Parathyroid adenoma (tissue), 2 donors: ENCODE data around the gene FAM168A.

Experiments used
- H2AFZ ChIP-seq: fragments of 300-600 bp; sonication (generic); one replicate; pipeline ENCODE4 v1.7.0; 2017; ENCODE audit warnings: antibody characterized with exemption, mild to moderate bottlenecking
- H3K27ac ChIP-seq: fragments of 300-600 bp; sonication (generic); one replicate; pipeline ENCODE4 v1.7.0; 2017
- H3K27me3 ChIP-seq: fragments of 300-600 bp; sonication (generic); one replicate; pipeline ENCODE4 v1.7.0; 2017; ENCODE audit warnings: low read length; ENCODE audit not compliant: control insufficient read depth, insufficient read depth
- H3K36me3 ChIP-seq: fragments of 300-600 bp; sonication (generic); one replicate; pipeline ENCODE4 v1.7.0; 2017; ENCODE audit warnings: low read length; ENCODE audit not compliant: control insufficient read depth, insufficient read depth
- H3K4me1 ChIP-seq: fragments of 300-600 bp; sonication (generic); one replicate; pipeline ENCODE4 v1.7.0; 2017; ENCODE audit warnings: control low read depth
- H3K4me2 ChIP-seq: fragments of 300-600 bp; sonication (generic); one replicate; pipeline ENCODE4 v1.7.0; 2017; ENCODE audit warnings: low read length
- H3K4me3 ChIP-seq: fragments of 300-600 bp; sonication (generic); one replicate; pipeline ENCODE4 v1.7.0; 2017; ENCODE audit warnings: low read depth, low read length
- H3K79me2 ChIP-seq: fragments of 300-600 bp; sonication (generic); one replicate; pipeline ENCODE4 v1.7.0; 2017; ENCODE audit warnings: control low read depth
- H3K9ac ChIP-seq: fragments of 300-600 bp; sonication (generic); one replicate; pipeline ENCODE4 v1.7.0; 2017; ENCODE audit warnings: mild to moderate bottlenecking
- H3K9me3 ChIP-seq: fragments of 300-600 bp; sonication (generic); one replicate; pipeline ENCODE4 v1.7.0; 2017; ENCODE audit warnings: low read length; ENCODE audit not compliant: control insufficient read depth
- CTCF ChIP-seq: fragments of 300-600 bp; sonication (generic); IDR thresholded peaks from one replicate; pipeline ENCODE4 v1.7.0; 2017; ENCODE audit warnings: antibody characterized with exemption, mild to moderate bottlenecking
- donor health status: primary hyperparathyroidism.

Gene FAM168A

GRCh38 chr11:73401217-73401923, 196.5 kb downstream of the FAM168A start:
- TF ChIP-seq CTCF, result no peak
- no peaks in the 10 kb centered on the region for H3K79me2 ChIP-seq
- no peaks in the 10 kb centered on the region for H3K4me1 ChIP-seq
- H2AFZ ChIP-seq, result no peak overlapping the region
- H3K9ac ChIP-seq, result no peak overlapping the region
- no peak overlapping the region for H3K4me3 ChIP-seq
- no peak overlapping the region for H3K27ac ChIP-seq
- no peaks in the 10 kb centered on the region for H3K9me3 ChIP-seq
- H3K27me3 ChIP-seq, result no peaks in the 10 kb centered on the region
- H3K4me2 ChIP-seq, result no peak overlapping the region
- H3K36me3 ChIP-seq, result no peaks in the 10 kb centered on the region

GRCh38 chr11:73400293-73400692, 197.6 kb downstream of the FAM168A start:
- H3K4me3 ChIP-seq, result no peak overlapping the region
- H3K9me3 ChIP-seq, result no peaks in the 10 kb centered on the region
- H3K4me2 ChIP-seq, result no peak overlapping the region
- no peak overlapping the region for H3K27ac ChIP-seq
- H3K9ac ChIP-seq, result no peak overlapping the region
- no peaks in the 10 kb centered on the region for H3K79me2 ChIP-seq
- no peaks in the 10 kb centered on the region for H3K36me3 ChIP-seq
- H3K27me3 ChIP-seq, result no peaks in the 10 kb centered on the region
- no peaks in the 10 kb centered on the region for H3K4me1 ChIP-seq
- TF ChIP-seq CTCF, result no peak
- no peak overlapping the region for H2AFZ ChIP-seq

- Histone ChIP-seq H2AFZ (no peak overlapping the region), H3K9ac (no peak overlapping the region), H3K27ac (no peak overlapping the region), H3K4me1 (no peaks in the 10 kb centered on the region), H3K36me3 (no peaks in the 10 kb centered on the region), H3K4me3 (no peak overlapping the region), H3K27me3 (no peaks in the 10 kb centered on the region), H3K79me2 (no peaks in the 10 kb centered on the region), H3K4me2 (no peak overlapping the region), H3K9me3 (no peaks in the 10 kb centered on the region)
- TF ChIP-seq CTCF, result no peak
Measured at GRCh38 chr11:73399636-73400035, 198.3 kb downstream of the FAM168A start.

- no peak overlapping the region for H3K4me2 ChIP-seq
- H3K4me1 ChIP-seq, result no peaks in the 10 kb centered on the region
- no peak overlapping the region for H3K9ac ChIP-seq
- H3K4me3 ChIP-seq, result no peak overlapping the region
- no peaks in the 10 kb centered on the region for H3K36me3 ChIP-seq
- H3K27me3 ChIP-seq, result no peaks in the 10 kb centered on the region
- H2AFZ ChIP-seq, result no peak overlapping the region
- H3K27ac ChIP-seq, result no peak overlapping the region
- TF ChIP-seq CTCF, result no peak
- H3K9me3 ChIP-seq, result no peaks in the 10 kb centered on the region
- H3K79me2 ChIP-seq, result no peaks in the 10 kb centered on the region
Measured at GRCh38 chr11:73399159-73399590, 198.7 kb downstream of the FAM168A start.

GRCh38 chr11:73398721-73399120, 199.2 kb downstream of the FAM168A start:
- TF ChIP-seq CTCF, result no peak
- Histone ChIP-seq H3K4me3 (no peak overlapping the region), H3K4me1 (no peaks in the 10 kb centered on the region), H3K79me2 (no peaks in the 10 kb centered on the region), H3K9ac (no peak overlapping the region), H3K4me2 (no peak overlapping the region), H3K27me3 (no peaks in the 10 kb centered on the region), H3K27ac (no peak overlapping the region), H3K36me3 (no peaks in the 10 kb centered on the region), H3K9me3 (no peaks in the 10 kb centered on the region), H2AFZ (no peak overlapping the region)
